H1 (cell line): ENCODE results near the gene SLC30A7. TPM values are rescaled to one million over a fixed set of nuclear protein-coding genes. Genes with fewer than 3 reads are reported as not detected.

Experiments
- CTCF ChIA-PET: fragments of 300-600 bp; sonication (Branson Sonifier 250); formaldehyde crosslinking; loops from one replicate; lab custom pipeline; 2021; ENCODE audit not compliant: partially characterized antibody; lab: Charles Lee
- POLR2A ChIA-PET: fragments of 300-600 bp; sonication (Branson Sonifier 250); formaldehyde crosslinking; loops from one replicate; lab custom pipeline; 2021; ENCODE audit warnings: inconsistent platforms; ENCODE audit not compliant: partially characterized antibody; lab: Charles Lee
- DNase-seq, 2 experiments: peaks; one replicate each; pipeline versions ENCODE4 v3.0.0 to v3.0.0-alpha.2; 2010 to 2022; ENCODE audit warnings: low spot score in 2 of 2, low read depth in 1 of 2, mixed read lengths in 1 of 2
- FAIRE-seq: peaks from 2 replicates; lab custom pipeline; 2011; peaks lifted over from hg19 to GRCh38; lab: Jason Lieb, UNC
- H2AFZ ChIP-seq: 2 replicates; pipeline ENCODE4 v1.8.1; 2012; ENCODE audit warnings: low read length, inconsistent platforms
- H2AK5ac ChIP-seq: 2 replicates; pipeline ENCODE4 v1.6.1; 2013; ENCODE audit warnings: low read depth, low read length
- H2BK120ac ChIP-seq: replicated peaks from 2 replicates; pipeline ENCODE3; 2013; ENCODE audit warnings: low read depth, low read length, inconsistent platforms
- H2BK12ac ChIP-seq: 2 replicates; pipeline ENCODE4 v1.6.1; 2013; ENCODE audit warnings: low read depth, low read length
- H2BK15ac ChIP-seq: 2 replicates; pipeline ENCODE4 v1.6.1; 2013; ENCODE audit warnings: low read length
- H2BK20ac ChIP-seq: 2 replicates; pipeline ENCODE4 v1.6.1; 2013; ENCODE audit warnings: low read length
- H2BK5ac ChIP-seq: 2 replicates; pipeline ENCODE4 v1.6.1; 2013; ENCODE audit warnings: low read depth, low read length
- H3K14ac ChIP-seq: 2 replicates; pipeline ENCODE4 v1.6.1; 2013; ENCODE audit warnings: inconsistent platforms; ENCODE audit not compliant: insufficient read length
- H3K18ac ChIP-seq: 2 replicates; pipeline ENCODE4 v1.6.1; 2013; ENCODE audit warnings: low read length; ENCODE audit errors: extremely low read depth
- H3K23ac ChIP-seq: 2 replicates; pipeline ENCODE4 v1.6.1; 2013; ENCODE audit warnings: inconsistent platforms; ENCODE audit not compliant: insufficient read length
- H3K23me2 ChIP-seq: 2 replicates; pipeline ENCODE4 v1.6.1; 2013; ENCODE audit warnings: low read depth, low read length
- H3K27ac ChIP-seq: 2 replicates; pipeline ENCODE4 v1.6.1; 2011; ENCODE audit warnings: low read depth, low read length, inconsistent platforms
- H3K27me3 ChIP-seq, 4 experiments: replicated peaks in 1 of 4; 1 replicate in 1 of 4; 2 replicates in 3 of 4; pipeline versions ENCODE4 v1.6.1 to v1.8.1; 2011 to 2013; ENCODE audit warnings: low read length in 3 of 4, mild to moderate bottlenecking in 3 of 4, inconsistent platforms in 2 of 4, mixed read lengths in 2 of 4, moderate library complexity in 1 of 4; ENCODE audit not compliant: control insufficient read depth in 3 of 4, insufficient read depth in 3 of 4; ENCODE audit errors: extremely low read depth in 1 of 4
- H3K36me3 ChIP-seq, 4 experiments: 2 replicates each; pipeline versions ENCODE4 v1.6.1 to v1.8.1; 2011 to 2013; ENCODE audit warnings: mild to moderate bottlenecking in 4 of 4, low read length in 3 of 4, moderate library complexity in 2 of 4, control low read depth in 1 of 4, inconsistent platforms in 1 of 4; ENCODE audit not compliant: insufficient read depth in 4 of 4, control insufficient read depth in 2 of 4
- H3K4ac ChIP-seq: replicated peaks from 2 replicates; pipeline ENCODE3; 2013; ENCODE audit warnings: low read length, low read depth, mixed read lengths, inconsistent platforms; ENCODE audit not compliant: insufficient read length
- H3K4me1 ChIP-seq, 4 experiments: replicated peaks in 1 of 4; 1 replicate in 1 of 4; 2 replicates in 3 of 4; pipeline versions ENCODE4 v1.6.1 to v1.8.1; 2011 to 2013; ENCODE audit warnings: low read length in 3 of 4, inconsistent platforms in 2 of 4, mixed read lengths in 1 of 4; ENCODE audit not compliant: insufficient read depth in 4 of 4, control insufficient read depth in 3 of 4
- H3K4me2 ChIP-seq, 2 experiments: 2 replicates each; pipeline versions ENCODE4 v1.6.1 to v1.8.1; 2011 to 2013; ENCODE audit warnings: low read depth in 2 of 2, low read length in 2 of 2, control low read depth in 1 of 2, inconsistent platforms in 1 of 2, mild to moderate bottlenecking in 1 of 2; ENCODE audit not compliant: insufficient read depth in 1 of 2
- H3K4me3 ChIP-seq, 4 experiments: fragments of 200-600, 300-600 bp in 1 of 4; sonication (generic), shearing (Covaris generic), sonication (Bioruptor Twin) in 1 of 4; 2 replicates each; pipeline versions ENCODE4 v1.5.1 to v1.8.1; 2011 to 2016; ENCODE audit warnings: low read length in 4 of 4, low read depth in 3 of 4, control low read depth in 2 of 4, inconsistent platforms in 2 of 4, mild to moderate bottlenecking in 2 of 4, mixed read lengths in 1 of 4, moderate library complexity in 1 of 4; ENCODE audit not compliant: insufficient read depth in 2 of 4; ENCODE audit errors: extremely low read depth in 1 of 4
- H3K56ac ChIP-seq: replicated peaks from 2 replicates; pipeline ENCODE3; 2013; ENCODE audit warnings: low read depth, mild to moderate bottlenecking, mixed read lengths, low read length, inconsistent platforms; ENCODE audit not compliant: insufficient read length
- H3K79me1 ChIP-seq: 2 replicates; pipeline ENCODE4 v1.6.1; 2013; ENCODE audit warnings: low read depth, low read length, control low read depth
- H3K79me2 ChIP-seq, 2 experiments: 2 replicates each; pipeline versions ENCODE4 v1.6.1 to v1.8.1; 2012 to 2013; ENCODE audit warnings: low read length in 2 of 2, mild to moderate bottlenecking in 2 of 2, inconsistent platforms in 1 of 2; ENCODE audit not compliant: insufficient read depth in 2 of 2, control insufficient read depth in 1 of 2
- H3K9ac ChIP-seq, 4 experiments: replicated peaks in 1 of 4; 1 replicate in 1 of 4; 2 replicates in 3 of 4; pipeline versions ENCODE4 v1.6.1 to v1.8.1; 2011 to 2013; ENCODE audit warnings: low read depth in 3 of 4, low read length in 3 of 4, control low read depth in 2 of 4, mild to moderate bottlenecking in 2 of 4, moderate library complexity in 2 of 4, inconsistent platforms in 1 of 4; ENCODE audit errors: extremely low read depth in 1 of 4
- H3K9me3 ChIP-seq, 2 experiments: 2 replicates each; pipeline versions ENCODE4 v1.6.1 to v1.8.1; 2012 to 2013; ENCODE audit warnings: mild to moderate bottlenecking in 2 of 2, moderate library complexity in 2 of 2, control low read depth in 1 of 2, inconsistent platforms in 1 of 2, low read depth in 1 of 2, low read length in 1 of 2, mixed read lengths in 1 of 2; ENCODE audit not compliant: insufficient read depth in 2 of 2
- H4K20me1 ChIP-seq, 2 experiments: replicated peaks in 1 of 2; 2 replicates each; pipeline versions ENCODE3 to v1.8.1; 2011 to 2013; ENCODE audit warnings: inconsistent platforms in 2 of 2, low read length in 2 of 2, mild to moderate bottlenecking in 1 of 2; ENCODE audit not compliant: insufficient read depth in 2 of 2, control insufficient read depth in 1 of 2
- H4K5ac ChIP-seq: 2 replicates; pipeline ENCODE4 v1.6.1; 2013; ENCODE audit warnings: low read length, low read depth, mixed read lengths, inconsistent platforms; ENCODE audit not compliant: insufficient read length
- H4K8ac ChIP-seq: 2 replicates; pipeline ENCODE4 v1.8.0; 2013; ENCODE audit warnings: mild to moderate bottlenecking, moderate library complexity, low read length, inconsistent platforms; ENCODE audit not compliant: insufficient read depth; ENCODE audit errors: extremely low read depth
- H4K91ac ChIP-seq: replicated peaks from 2 replicates; pipeline ENCODE3; 2013; ENCODE audit warnings: low read length, mixed read lengths, inconsistent platforms; ENCODE audit not compliant: insufficient read length
- SIX5 ChIP-seq: IDR thresholded peaks from 2 replicates; pipeline ENCODE4 v1.6.1; 2011; ENCODE audit warnings: mild to moderate bottlenecking, low read depth, low read length
- WGBS, 2 experiments: shearing (Covaris generic) in 1 of 2; methylation state at CpG; one replicate each; pipeline versions ENCODE4 v1.1.6 to v1.1.7; 2013 to 2015; ENCODE audit warnings: low lambda C conversion rate in 2 of 2, mixed read lengths in 2 of 2, inconsistent platforms in 1 of 2, low coverage in 1 of 2, missing lambda C conversion rate in 1 of 2; ENCODE audit not compliant: insufficient replicate concordance in 2 of 2, insufficient coverage in 1 of 2, insufficient read length in 1 of 2; ENCODE audit errors: extremely low coverage in 1 of 2, missing lambda C conversion rate in 1 of 2; 5-methylcytosine and 5-hydroxymethylcytosine counted together
- polyA plus RNA-seq, 7 experiments: library from polyadenylated mRNA; depleted of rRNA in 3 of 7; stranded (reverse) in 5 of 7; unstranded in 2 of 7; fragments of >200 nt in 5 of 7; fragments of 200-250 nt in 2 of 7; gene quantifications; 1 replicate in 5 of 7; 2 replicates in 1 of 7; 4 replicates in 1 of 7; pipeline versions ENCODE4 v1.2.1 to v1.2.3, GENCODE V29; 2011 to 2013; ENCODE audit warnings: missing spikeins in 2 of 7, mixed read lengths in 2 of 7
- total RNA-seq: library from RNA; stranded (reverse); fragmentation: NEBNext Ultra II Directional; extraction: Animal tissue kit (Norgen Biotek cat#: 25700); gene quantifications from 2 replicates; pipeline ENCODE4 v1.2.1, GENCODE V29; 2021

Gene SLC30A7
- total and polyA plus RNA-seq, 2 of the 8 experiments (the other 6 are each of a cell fraction or from before 2014, with no cell fraction given), result 5.5 to 22.1 TPM

GRCh38 chr1:101008229-101008834 is 112.4 kb downstream of the SLC30A7 start:
- H3K18ac ChIP-seq, result no peak overlapping the region
- H3K4me1 ChIP-seq, result no peaks in the 10 kb centered on the region
- no peak overlapping the region for H3K14ac ChIP-seq
- ChIA-PET POLR2A (no interaction called here), CTCF (no interaction called here)
- H4K5ac ChIP-seq, result no peak overlapping the region
- H3K27ac ChIP-seq, result no peak overlapping the region
- H4K8ac ChIP-seq, result no peak overlapping the region
- H2BK15ac ChIP-seq, result no peak overlapping the region
- no peak overlapping the region for H2AFZ ChIP-seq
- no peak overlapping the region for H3K23ac ChIP-seq
- H2BK20ac ChIP-seq, result no peak overlapping the region
- no peaks in the 10 kb centered on the region for H3K9me3 ChIP-seq
- H2BK5ac ChIP-seq, result no peak overlapping the region
- H4K20me1 ChIP-seq, result no peaks in the 10 kb centered on the region
- H3K79me1 ChIP-seq, result no peaks in the 10 kb centered on the region
- no peaks in the 10 kb centered on the region for H3K23me2 ChIP-seq
- FAIRE-seq (no peak), DNase-seq (no peak)
- no peak overlapping the region for H3K4me3 ChIP-seq
- H3K9ac ChIP-seq, result peak overlapping the region in 1 of 4 experiments; percentile 8; a peak in 1 of 7 replicates
- no peak overlapping the region for H2AK5ac ChIP-seq
- H3K27me3 ChIP-seq, result no peaks in the 10 kb centered on the region
- no peak overlapping the region for H3K4me2 ChIP-seq
- no peak overlapping the region for H3K4ac ChIP-seq
- peaks cover 0 to 15% (median 0%) of the 10 kb centered on the region in 4 experiments; a peak in 2 of 8 replicates for H3K36me3 ChIP-seq
- 88 to 100% methylated on average over 1 to 3 of the region's 3 CpGs for WGBS, 2 experiments
- no peak overlapping the region for H3K56ac ChIP-seq
- no peak overlapping the region for H2BK120ac ChIP-seq
- H3K79me2 ChIP-seq, result no peaks in the 10 kb centered on the region
- H4K91ac ChIP-seq, result no peak overlapping the region
- H2BK12ac ChIP-seq, result no peak overlapping the region
- no peak for TF ChIP-seq SIX5
